Uterus (tissue), 2 donors: Measurements from ENCODE around the gene ARHGEF10L.

Source experiments
- CTCF ChIP-seq, 4 experiments: fragments of 200-600 bp in 2 of 4; fragments of 450-650 bp in 2 of 4; sonication (generic) in 2 of 4; IDR thresholded peaks; one replicate each; pipeline ENCODE4 v1.5.1; 2016 to 2019; ENCODE audit warnings: antibody characterized with exemption in 4 of 4, mild to moderate bottlenecking in 2 of 4, moderate library complexity in 1 of 4
- POLR2A ChIP-seq, 2 donors: fragments of 450-650 bp; IDR thresholded peaks; one replicate each; pipeline ENCODE4 v1.6.1; 2016; ENCODE audit warnings: antibody characterized with exemption in 2 of 2, mild to moderate bottlenecking in 1 of 2, moderate library complexity in 1 of 2

- TF ChIP-seq CTCF (IDR thresholded peaks at IDR 0.05) (no peak), POLR2A (IDR thresholded peaks at IDR 0.05) (no peak)
Measured at GRCh38 chr1:17733661-17734060, 194.2 kb downstream of the ARHGEF10L start.
